NCI-H1436 (cell line): ENCODE data around the gene AZIN2.
"Not testable (repeated sequence)": the region's sequence is repeated elsewhere in the genome, so short reads cannot be mapped to it uniquely, and the experiment has no call there.

Experiments used
- DNase-seq: peaks from one replicate; lab custom pipeline; 2025; lab: John Stamatoyannopoulos, UW

AZIN2 gene

GRCh38 chr1:33080885-33081553 lies at the start of gene AZIN2:
TSS of gene AZIN2 (plus strand) at chr1:33081153. CDS start at chr1:33082250, 1,097 bp downstream.
- DNase-seq = peak; percentile 92

DNA sequence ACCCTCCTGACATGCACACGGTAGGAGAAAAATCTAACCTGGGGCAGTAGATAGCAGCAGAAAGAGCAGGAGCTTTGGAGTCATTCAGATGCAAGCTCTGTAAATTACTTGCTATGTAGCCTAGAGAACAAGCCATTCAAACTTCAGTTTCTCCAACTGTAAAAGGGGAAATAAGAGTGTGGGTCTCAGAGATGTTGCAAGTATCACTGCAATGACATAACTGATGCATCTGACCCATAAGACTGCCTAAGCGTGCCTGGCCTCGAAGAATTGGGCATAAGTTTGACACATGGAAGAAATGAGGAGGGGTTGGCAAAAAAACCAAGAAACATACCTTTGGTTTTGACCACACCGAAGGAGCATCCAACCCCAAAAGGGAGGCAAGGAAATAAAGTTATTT lies 49.4 kb upstream of the AZIN2 start:
- no peak for DNase-seq

GRCh38 chr1:33032126-33032869 lies 48.7 kb upstream of the AZIN2 start:
- DNase-seq = no peak

GRCh38 chr1:33036051-33036525 lies 44.9 kb upstream of the AZIN2 start:
- no peak for DNase-seq

DNA sequence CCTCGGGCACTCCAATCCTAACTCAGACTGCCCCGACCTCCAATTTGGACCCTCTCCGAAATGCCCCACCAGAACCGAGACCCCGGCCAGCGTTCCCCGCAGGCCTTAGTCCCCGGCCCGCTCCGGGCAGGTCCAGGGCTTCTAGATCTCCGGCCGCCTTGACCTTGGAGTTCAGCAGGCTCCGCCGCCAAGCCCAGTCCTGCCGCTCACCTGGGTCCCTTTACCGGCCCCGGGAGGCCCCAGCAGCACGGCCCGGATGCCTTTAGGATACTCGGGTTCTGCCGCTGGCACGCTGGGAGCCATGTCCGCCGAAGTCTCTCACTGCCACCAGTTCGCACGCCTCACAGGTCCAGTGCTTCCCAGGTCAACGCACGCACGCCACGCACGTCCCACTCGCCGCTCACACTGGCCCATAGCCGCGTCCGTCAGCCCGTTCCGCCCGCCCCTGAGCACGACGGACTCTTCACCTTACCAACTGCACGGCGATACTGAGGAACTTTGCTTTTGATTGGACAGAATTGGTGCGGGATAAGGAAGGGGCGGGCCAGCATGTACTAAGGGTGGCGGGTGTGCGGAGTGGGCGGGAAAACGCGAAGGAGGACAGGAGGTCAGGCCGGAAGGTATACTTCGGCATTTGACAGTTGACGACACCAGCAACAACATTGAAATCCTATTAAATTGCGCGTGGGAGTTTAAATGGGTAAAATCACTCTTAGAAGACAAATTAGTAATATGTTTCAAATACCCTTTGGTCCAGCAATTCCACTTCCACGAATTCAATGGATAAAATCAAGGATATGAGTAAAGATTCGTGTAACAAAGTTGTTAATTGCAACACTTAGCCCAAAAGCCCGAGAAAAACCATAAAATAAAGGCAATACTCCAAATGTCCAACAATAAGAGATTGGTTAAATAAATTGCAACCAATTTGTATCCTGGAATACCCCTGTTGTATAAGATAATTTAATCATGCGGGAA lies 44.1 kb upstream of the AZIN2 start, which contains the start of gene AK2:
AK2 (minus strand) TSS at position 358 of the 978 bp plus-strand sequence; CDS start at position 303, 55 bp downstream.
- peak; percentile 95 for DNase-seq

GRCh38 chr1:33039840-33040239 lies 41.1 kb upstream of the AZIN2 start:
- DNase-seq = no peak

DNA sequence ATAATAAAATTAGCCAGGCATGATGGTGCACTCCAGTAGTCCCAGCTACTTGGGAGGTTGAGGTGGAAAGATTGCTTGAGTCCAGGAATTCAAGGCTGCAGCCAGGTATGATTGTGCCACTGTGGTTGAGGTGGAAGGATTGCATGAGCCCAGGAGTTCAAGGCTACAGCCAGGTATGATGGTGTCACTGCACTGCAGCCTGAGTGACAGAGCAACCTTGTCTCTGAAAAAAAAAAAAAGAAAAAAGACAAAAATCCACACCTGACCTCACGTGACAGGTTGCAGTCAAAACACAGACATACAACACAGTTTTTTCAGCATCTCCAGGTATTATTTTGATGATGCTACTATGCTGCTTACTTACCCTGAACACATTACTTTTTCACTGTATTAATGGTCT lies 39.9 kb upstream of the AZIN2 start:
- no peak for DNase-seq

DNA sequence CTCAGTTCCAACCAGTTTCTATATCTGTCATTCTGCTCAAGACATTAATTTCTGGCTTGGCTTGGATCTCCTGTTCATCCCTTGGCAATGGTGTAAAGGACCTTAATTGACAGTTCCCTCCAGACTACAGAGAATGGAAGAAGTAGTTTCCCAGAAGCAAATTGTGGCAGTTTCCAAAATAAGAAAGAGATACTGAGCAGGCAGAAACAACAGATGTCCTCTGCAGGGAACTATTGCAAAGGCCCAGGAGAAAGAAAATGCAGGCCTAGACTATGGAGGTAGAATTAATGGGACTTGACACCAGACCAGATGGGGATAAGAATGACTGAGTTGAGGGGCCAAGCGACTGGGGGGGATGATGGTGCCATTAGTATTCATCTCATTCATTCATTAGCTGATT lies 38.1 kb upstream of the AZIN2 start:
- no peak for DNase-seq

DNA sequence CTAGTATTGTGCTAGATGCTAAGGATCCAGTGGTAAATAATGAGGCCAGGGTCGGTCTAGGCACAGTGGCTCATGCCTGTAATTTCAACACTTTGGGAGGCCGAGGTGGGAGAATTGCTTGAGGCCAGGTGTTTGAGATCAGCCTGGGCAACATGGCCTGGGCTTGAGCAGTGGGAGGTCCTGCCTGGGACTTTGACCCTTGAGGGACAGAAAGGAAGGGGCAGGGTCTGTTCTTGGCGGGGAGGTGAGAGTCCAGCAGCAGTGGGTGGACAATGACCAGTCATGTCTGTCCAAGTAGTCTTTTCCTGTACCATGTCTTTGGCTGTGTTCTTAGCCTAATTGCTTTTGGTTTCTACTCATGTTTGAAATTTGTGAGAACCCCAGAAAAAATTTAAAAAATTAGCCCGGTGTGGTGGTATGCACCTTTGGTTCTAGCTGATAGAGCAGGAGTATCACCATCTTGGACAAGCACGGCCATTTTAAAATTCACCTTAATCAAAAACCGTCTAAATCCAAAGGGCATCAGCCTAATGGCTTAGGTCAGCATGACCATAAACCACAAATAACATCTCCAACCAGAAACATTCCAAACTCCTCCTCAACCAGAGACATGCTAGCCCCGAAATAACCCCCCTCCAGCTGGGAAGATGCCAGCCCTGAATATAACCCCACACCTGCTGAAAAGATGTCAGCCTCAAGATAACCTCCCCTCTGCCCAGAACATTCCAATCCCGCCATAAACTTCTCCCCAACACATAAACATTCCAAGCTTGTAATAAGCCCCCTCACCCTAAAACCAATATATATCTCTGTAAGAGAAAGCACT lies 37.5 kb upstream of the AZIN2 start:
- DNase-seq = no peak

DNA sequence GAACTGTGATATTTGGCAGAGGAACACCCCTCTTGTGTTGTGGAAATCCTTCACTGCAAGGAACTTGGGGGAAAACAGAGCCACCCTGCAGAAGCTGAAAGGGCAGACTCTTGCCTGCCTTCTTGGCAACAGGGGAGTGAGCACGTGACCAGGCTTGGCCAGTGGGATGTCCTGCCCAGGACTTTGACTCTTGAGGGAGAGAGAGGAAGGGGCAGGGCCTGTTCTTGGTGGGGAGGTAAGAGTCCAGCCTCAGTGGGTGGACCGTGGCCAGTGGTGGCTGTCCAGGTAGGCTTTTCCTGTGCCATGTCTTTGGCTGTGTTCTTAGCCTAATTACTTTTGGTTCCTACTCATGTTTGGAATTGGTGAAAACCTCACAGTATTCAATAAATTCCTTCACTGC lies 35.7 kb upstream of the AZIN2 start:
- no peak for DNase-seq

DNA sequence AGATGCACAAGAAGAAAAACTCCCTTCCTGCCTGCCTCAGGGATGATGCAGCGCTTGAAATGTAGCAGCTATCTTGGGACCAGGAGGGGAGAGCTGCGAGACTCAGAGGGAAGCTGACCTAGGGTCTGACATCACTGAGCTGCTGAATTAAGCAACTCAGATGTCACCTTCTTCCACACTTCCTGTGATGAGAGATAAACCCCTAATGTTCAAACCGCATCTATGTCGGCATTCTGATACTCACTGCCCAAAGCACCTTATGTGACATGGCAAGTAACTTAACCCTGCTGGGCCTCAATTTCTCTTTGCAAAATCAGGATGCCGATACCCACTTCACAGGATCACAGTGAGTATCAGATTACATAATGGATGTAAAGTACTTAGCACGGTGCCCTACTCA lies 35.1 kb upstream of the AZIN2 start:
- DNase-seq = no peak

DNA sequence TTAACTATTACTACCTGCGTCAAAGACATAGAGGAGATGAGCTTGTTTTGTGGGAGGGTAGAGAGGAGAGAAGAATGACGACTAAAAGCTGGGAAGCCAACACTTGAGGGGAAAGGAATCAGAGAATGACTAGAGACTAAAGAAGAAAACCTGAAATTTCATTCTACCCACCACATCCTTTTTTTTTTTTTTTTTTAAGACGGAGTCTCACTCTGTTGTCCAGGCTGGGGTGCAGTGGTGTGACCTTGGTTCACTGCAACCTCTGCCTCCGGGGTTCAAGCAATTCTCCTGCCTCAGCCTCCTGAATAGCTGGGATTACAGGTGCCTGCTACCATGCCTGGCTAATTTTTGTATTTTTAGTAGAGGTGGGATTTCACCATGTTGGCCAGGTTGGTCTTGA lies 34.7 kb upstream of the AZIN2 start:
- not testable (repeated sequence) for DNase-seq

- DNase-seq = no peak
Measured at GRCh38 chr1:33047290-33047689, 33.7 kb upstream of the AZIN2 start.

- no peak for DNase-seq
Measured at GRCh38 chr1:33047839-33048305, 33.1 kb upstream of the AZIN2 start.

DNA sequence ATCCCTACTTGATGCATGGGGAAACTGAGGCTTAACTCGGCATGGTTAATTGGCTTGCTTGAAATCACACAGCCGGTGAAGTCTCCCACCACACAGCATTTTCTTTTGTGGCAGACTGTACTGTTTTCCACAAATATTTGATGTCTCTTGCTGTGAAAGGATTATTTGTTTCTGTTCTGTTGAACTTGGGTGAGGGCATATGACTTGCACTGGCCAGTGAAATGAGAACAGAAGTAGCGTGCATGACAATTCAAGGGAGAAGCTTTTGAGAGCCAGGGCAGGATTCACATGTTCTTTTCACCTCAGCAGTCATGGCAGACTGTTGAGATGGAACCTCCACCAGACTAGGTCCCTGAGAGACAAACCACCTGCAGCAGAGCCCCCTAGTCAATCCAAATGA lies 32.5 kb upstream of the AZIN2 start:
- no peak for DNase-seq

DNA sequence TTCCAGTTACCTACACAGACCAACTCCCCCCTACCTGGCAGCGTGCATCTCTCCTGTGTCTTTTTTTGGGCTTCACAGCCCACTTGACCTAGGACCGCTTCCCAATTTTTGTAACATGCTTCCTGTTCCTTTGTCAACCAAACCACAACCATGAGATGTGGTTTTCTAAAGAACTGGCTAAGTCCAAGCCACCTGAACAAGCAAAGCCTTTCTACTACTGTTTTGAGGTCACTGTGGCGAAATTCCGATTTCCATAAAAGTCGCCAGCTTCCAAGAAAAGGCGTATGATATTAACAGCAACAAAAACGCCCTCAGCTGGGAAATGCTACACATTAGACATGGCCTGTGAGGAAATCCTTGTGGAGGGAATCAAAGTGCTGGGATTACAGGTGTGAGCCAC lies 31.6 kb upstream of the AZIN2 start:
- no peak for DNase-seq

DNA sequence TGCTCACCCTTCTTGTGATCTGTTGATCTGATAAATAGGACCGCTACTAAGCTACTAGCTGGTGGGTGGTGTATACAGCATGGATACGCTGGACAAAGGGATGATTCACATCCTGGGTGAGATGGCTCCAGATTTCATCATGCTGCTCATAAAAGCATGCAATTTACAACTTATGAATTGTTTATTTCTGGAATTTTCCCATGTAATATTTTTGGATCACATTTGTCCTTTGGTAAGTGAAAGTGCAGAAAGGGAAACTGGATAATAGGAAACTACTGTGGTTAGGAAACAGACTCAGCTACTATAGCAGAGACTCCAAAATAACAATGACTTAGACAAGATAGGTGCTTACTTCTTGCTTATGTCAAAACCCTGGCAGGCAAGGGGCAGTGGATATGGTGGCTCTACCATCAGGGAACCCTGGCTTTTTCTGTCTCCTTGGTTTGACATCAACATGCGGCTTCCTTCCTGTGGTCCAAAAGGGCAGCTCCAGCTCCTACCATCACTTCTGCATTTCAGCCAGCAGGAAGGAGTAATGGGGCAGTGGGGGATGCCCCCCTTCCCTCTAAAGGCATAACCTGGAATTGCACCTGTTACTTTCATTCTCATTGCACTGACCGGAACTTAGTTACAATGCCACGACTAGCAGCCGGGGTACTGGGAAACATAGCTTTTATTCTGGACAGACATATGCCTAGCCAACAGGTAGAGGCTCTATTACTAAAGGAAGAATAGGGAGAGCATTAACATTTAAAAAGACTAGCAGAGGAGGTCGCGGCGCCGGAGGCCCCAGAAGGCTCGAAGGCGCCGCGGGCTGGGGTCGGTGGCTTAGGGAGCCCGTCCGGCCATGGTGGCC lies 30.5 kb upstream of the AZIN2 start:
- DNase-seq = no peak

- peak; percentile 29 for DNase-seq
Measured at GRCh38 chr1:33055210-33056008, 25.5 kb upstream of the AZIN2 start.

GRCh38 chr1:33056426-33056825 lies 24.5 kb upstream of the AZIN2 start:
- no peak for DNase-seq
